SK-N-SH (cell line): ENCODE measurements around the gene NPC1. TPM values are rescaled to one million over a fixed set of nuclear protein-coding genes. Genes with fewer than 3 reads are reported as not detected.

Experiments used
- CTCF ChIA-PET: fragments of 300-600, 350-600 bp; formaldehyde crosslinking; extraction: SDS; loops from one replicate; lab custom pipeline; 2021; lab: Yijun Ruan, JAX
- POLR2A ChIA-PET: fragments of 350-600 bp; sonication (Branson Sonifier 250); formaldehyde crosslinking; extraction: SDS; loops from one replicate; lab custom pipeline; 2020; ENCODE audit warnings: antibody characterized with exemption, inconsistent platforms; lab: Yijun Ruan, JAX
- DNase-seq: peaks from one replicate; pipeline ENCODE4 v3.0.0; 2012
- H2AFZ ChIP-seq: fragments of 200-600 bp; sonication (generic); 2 replicates; pipeline ENCODE4 v1.8.1; 2016; ENCODE audit warnings: antibody characterized with exemption, mild to moderate bottlenecking, low read depth
- H3F3A ChIP-seq: fragments of 200-600 bp; sonication (generic); replicated peaks from 2 replicates; pipeline ENCODE3; 2016; ENCODE audit warnings: antibody characterized with exemption, mild to moderate bottlenecking; ENCODE audit not compliant: insufficient read depth
- H3K27ac ChIP-seq, 2 experiments: fragments of 200-500 bp in 1 of 2; fragments of 200-600 bp in 1 of 2; sonication (Bioruptor generic) in 1 of 2; sonication (generic), shearing (Covaris generic) in 1 of 2; 2 replicates each; pipeline versions ENCODE4 v1.5.1 to v1.6.1; 2014 to 2016; ENCODE audit warnings: low read depth in 2 of 2, inconsistent platforms in 1 of 2, low read length in 1 of 2, mild to moderate bottlenecking in 1 of 2, mixed read lengths in 1 of 2
- H3K27me3 ChIP-seq: fragments of 200-600 bp; sonication (generic), shearing (Covaris generic); 2 replicates; pipeline ENCODE4 v1.6.1; 2016; ENCODE audit warnings: mixed run types; ENCODE audit not compliant: insufficient read depth
- H3K36me3 ChIP-seq, 2 experiments: fragments of 200-500 bp in 1 of 2; fragments of 200-600 bp in 1 of 2; sonication (Bioruptor generic) in 1 of 2; sonication (generic) in 1 of 2; replicated peaks in 1 of 2; 2 replicates each; pipeline versions ENCODE3 to v1.5.1; 2014 to 2016; ENCODE audit warnings: low read length in 1 of 2, mild to moderate bottlenecking in 1 of 2; ENCODE audit not compliant: insufficient read depth in 2 of 2, control insufficient read depth in 1 of 2
- H3K4me1 ChIP-seq, 2 experiments: fragments of 200-500 bp in 1 of 2; fragments of 200-600 bp in 1 of 2; sonication (Bioruptor generic) in 1 of 2; sonication (generic), shearing (Covaris generic) in 1 of 2; 2 replicates each; pipeline versions ENCODE4 v1.5.1 to v1.6.1; 2014 to 2016; ENCODE audit warnings: low read depth in 1 of 2, low read length in 1 of 2, mixed run types in 1 of 2; ENCODE audit not compliant: insufficient read depth in 2 of 2, control insufficient read depth in 1 of 2
- H3K4me2 ChIP-seq: fragments of 200-600 bp; sonication (generic), shearing (Covaris generic); 2 replicates; pipeline ENCODE4 v1.6.1; 2017; ENCODE audit warnings: mixed run types
- H3K4me3 ChIP-seq, 2 experiments: fragments of 200-500 bp in 1 of 2; fragments of 200-600 bp in 1 of 2; sonication (Bioruptor generic) in 1 of 2; sonication (generic), shearing (Covaris generic) in 1 of 2; 2 replicates each; pipeline versions ENCODE4 v1.5.1 to v1.8.1; 2014 to 2016; ENCODE audit warnings: low read depth in 2 of 2, inconsistent platforms in 1 of 2, low read length in 1 of 2, mild to moderate bottlenecking in 1 of 2, mixed read lengths in 1 of 2, moderate library complexity in 1 of 2
- H3K79me2 ChIP-seq: fragments of 200-600 bp; sonication (generic); 2 replicates; pipeline ENCODE4 v1.8.1; 2017; ENCODE audit warnings: mild to moderate bottlenecking; ENCODE audit not compliant: insufficient read depth
- H3K9ac ChIP-seq: fragments of 200-600 bp; sonication (generic); 2 replicates; pipeline ENCODE4 v1.6.1; 2017; ENCODE audit warnings: mixed run types
- H3K9me2 ChIP-seq: fragments of 200-600 bp; sonication (generic); 2 replicates; pipeline ENCODE4 v1.6.1; 2017; ENCODE audit warnings: mixed run types
- H3K9me3 ChIP-seq: fragments of 200-600 bp; sonication (generic); 2 replicates; pipeline ENCODE4 v1.6.1; 2017; ENCODE audit warnings: mixed run types, mild to moderate bottlenecking, moderate library complexity
- H4K20me1 ChIP-seq: fragments of 200-600 bp; sonication (generic); 2 replicates; pipeline ENCODE4 v1.6.1; 2017; ENCODE audit warnings: mild to moderate bottlenecking, mixed run types; ENCODE audit not compliant: insufficient read depth
- CHD2 ChIP-seq: fragments of 150-350 bp; IDR thresholded peaks from 2 replicates; pipeline ENCODE4 v1.6.1; 2018; ENCODE audit warnings: low read length; ENCODE audit not compliant: partially characterized antibody
- ELF1 ChIP-seq: IDR thresholded peaks from 2 replicates; pipeline ENCODE4 v1.4.0; 2012
- FOXJ3 ChIP-seq: sonication (generic); formaldehyde crosslinking; IDR thresholded peaks from 2 replicates; pipeline ENCODE4 v1.5.1; 2020; ENCODE audit warnings: mild to moderate bottlenecking, missing genetic modification reagents
- FOXM1 ChIP-seq: IDR thresholded peaks from 2 replicates; pipeline ENCODE4 v1.4.0; 2012; ENCODE audit warnings: low read depth, mild to moderate bottlenecking
- GATA2 ChIP-seq: sonication (generic); formaldehyde crosslinking; IDR thresholded peaks from 2 replicates; pipeline ENCODE4 v1.5.0; 2020; ENCODE audit warnings: mild to moderate bottlenecking, missing genetic modification reagents
- IRF3 ChIP-seq: fragments of 150-350 bp; IDR thresholded peaks from 2 replicates; pipeline ENCODE4 v1.6.1; 2016; ENCODE audit warnings: mild to moderate bottlenecking, low read depth, low read length
- NFIC ChIP-seq: IDR thresholded peaks from 2 replicates; pipeline ENCODE4 v1.4.0; 2012; ENCODE audit warnings: borderline replicate concordance
- NRF1 ChIP-seq: IDR thresholded peaks from 2 replicates; pipeline ENCODE4 v1.6.1; 2012; ENCODE audit warnings: low read depth, mild to moderate bottlenecking, low read length
- PBX3 ChIP-seq: IDR thresholded peaks from 2 replicates; pipeline ENCODE4; 2012
- POLR2AphosphoS5 ChIP-seq: IDR thresholded peaks from 2 replicates; pipeline ENCODE4 v1.6.1; 2012; ENCODE audit warnings: low read depth, low read length
- RAD21 ChIP-seq: IDR thresholded peaks from 2 replicates; pipeline ENCODE4 v1.6.1; 2012; ENCODE audit warnings: mild to moderate bottlenecking, low read length
- RXRA ChIP-seq: IDR thresholded peaks from 2 replicates; pipeline ENCODE4 v1.4.0; 2012; ENCODE audit warnings: low read depth, mild to moderate bottlenecking, borderline replicate concordance
- SMC3 ChIP-seq: IDR thresholded peaks from 2 replicates; pipeline ENCODE4 v1.6.1; 2012; ENCODE audit warnings: low read depth, low read length, improper control_type of control experiment
- TAF1 ChIP-seq: IDR thresholded peaks from 2 replicates; pipeline ENCODE4 v1.6.1; 2012; ENCODE audit warnings: low read depth, mild to moderate bottlenecking, low read length, moderate library complexity, borderline replicate concordance
- YY1 ChIP-seq: IDR thresholded peaks from 2 replicates; pipeline ENCODE4 v1.4.0; 2012; ENCODE audit warnings: low read depth, mild to moderate bottlenecking
- WGBS: methylation state at CpG from one replicate; pipeline ENCODE4 v1.1.6; 2017; ENCODE audit warnings: low lambda C conversion rate; 5-methylcytosine and 5-hydroxymethylcytosine counted together
- polyA plus RNA-seq, 3 experiments: library from polyadenylated mRNA; depleted of rRNA; stranded (reverse); fragments of >200 nt; gene quantifications; 2 replicates each; pipeline ENCODE4 v1.2.3, GENCODE V29; 2012

The NPC1 gene
- polyA plus RNA-seq, 1 of the 3 experiments (the other 2 are of a cell fraction) = 23.9 TPM

GRCh38 chr18:23538870-23539269 is 47.4 kb downstream of the NPC1 start (continued):
- no peak for TF ChIP-seq GATA2 (CRISPR knock-in tag)
- no peak for TF ChIP-seq RAD21
- no peak for TF ChIP-seq TAF1
- TF ChIP-seq YY1 = no peak
- no peak for TF ChIP-seq CHD2
- no peak for TF ChIP-seq POLR2AphosphoS5

- H3K4me1 ChIP-seq = no peaks in the 10 kb centered on the region; a peak in 1 of 4 replicates
- no peaks in the 10 kb centered on the region for H3K79me2 ChIP-seq
- no peak overlapping the region for H3K4me2 ChIP-seq
- no peak overlapping the region for H3K4me3 ChIP-seq
- TF ChIP-seq FOXJ3 (no peak), PBX3 (no peak), NFIC (no peak), IRF3 (no peak), SMC3 (no peak), GATA2 (CRISPR knock-in tag) (no peak), RAD21 (no peak), POLR2AphosphoS5 (no peak), NRF1 (no peak), ELF1 (no peak)
- H3K36me3 ChIP-seq = peaks cover 52 to 88% of the 10 kb centered on the region in 2 experiments
- 97% methylated on average over 9 of the region's 9 CpGs for WGBS
- no peaks in the 10 kb centered on the region for H3K27me3 ChIP-seq
- no peak overlapping the region for H3K9ac ChIP-seq
- no peaks in the 10 kb centered on the region for H4K20me1 ChIP-seq
- no peak overlapping the region for H2AFZ ChIP-seq
- H3K9me3 ChIP-seq = no peaks in the 10 kb centered on the region
- H3K9me2 ChIP-seq = no peaks in the 10 kb centered on the region
- no peak for DNase-seq
- H3F3A ChIP-seq = no peaks in the 10 kb centered on the region
- CTCF ChIA-PET = interaction anchor here (1.2 to 3.8 kb wide), 2 partner anchors 46 to 165 kb away, joined by 3 to 11 read pairs; no protein-coding TSS in a partner anchor
- POLR2A ChIA-PET = no interaction called here
- no peak overlapping the region for H3K27ac ChIP-seq
Measured at GRCh38 chr18:23538001-23538400, 48.3 kb downstream of the NPC1 start.

DNA sequence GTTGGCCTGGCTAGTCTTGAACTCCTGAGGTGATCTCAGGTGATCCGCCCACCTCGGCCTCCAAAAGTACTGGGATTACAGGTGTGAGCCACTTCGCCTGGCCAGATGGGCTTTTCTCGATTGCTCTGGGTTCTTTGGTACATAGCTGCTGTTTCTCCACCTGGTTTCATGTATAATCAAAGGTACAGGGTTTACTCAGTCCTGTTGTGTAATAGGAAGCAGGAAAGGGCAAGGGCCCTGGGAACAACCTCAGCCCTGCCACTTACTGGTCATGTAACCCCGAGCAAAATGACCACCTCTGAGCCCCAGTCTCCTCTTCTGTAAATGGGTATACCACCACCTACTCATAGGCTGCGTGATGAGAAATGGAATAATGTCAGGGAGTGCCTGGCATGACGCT is 49.0 kb downstream of the NPC1 start:
- H3K36me3 ChIP-seq = peaks cover 51 to 89% of the 10 kb centered on the region in 2 experiments
- WGBS = 91% methylated on average over 7 of the region's 7 CpGs
- ChIA-PET CTCF (interaction anchor here (1.2 kb wide), 1 partner anchor 47 kb away, joined by 3 read pairs; no protein-coding TSS in a partner anchor), POLR2A (interaction anchor here (0.7 kb wide), 1 partner anchor 540 kb away, joined by 3 read pairs; no protein-coding TSS in a partner anchor)
- no peak overlapping the region for H3K4me3 ChIP-seq
- no peak overlapping the region for H3K4me2 ChIP-seq
- no peaks in the 10 kb centered on the region for H3K9me3 ChIP-seq
- no peak overlapping the region for H3K27ac ChIP-seq
- TF ChIP-seq FOXM1 (no peak), RXRA (no peak)
- H3K4me1 ChIP-seq = no peaks in the 10 kb centered on the region; a peak in 1 of 4 replicates
- H3K79me2 ChIP-seq = no peaks in the 10 kb centered on the region
- no peaks in the 10 kb centered on the region for H3K27me3 ChIP-seq
- no peak for DNase-seq
- no peaks in the 10 kb centered on the region for H4K20me1 ChIP-seq
- no peaks in the 10 kb centered on the region for H3K9me2 ChIP-seq
- no peak overlapping the region for H2AFZ ChIP-seq
- no peaks in the 10 kb centered on the region for H3F3A ChIP-seq
- no peak overlapping the region for H3K9ac ChIP-seq
